ENCODE data around the gene CLIC1.

CLIC1 gene

DNA sequence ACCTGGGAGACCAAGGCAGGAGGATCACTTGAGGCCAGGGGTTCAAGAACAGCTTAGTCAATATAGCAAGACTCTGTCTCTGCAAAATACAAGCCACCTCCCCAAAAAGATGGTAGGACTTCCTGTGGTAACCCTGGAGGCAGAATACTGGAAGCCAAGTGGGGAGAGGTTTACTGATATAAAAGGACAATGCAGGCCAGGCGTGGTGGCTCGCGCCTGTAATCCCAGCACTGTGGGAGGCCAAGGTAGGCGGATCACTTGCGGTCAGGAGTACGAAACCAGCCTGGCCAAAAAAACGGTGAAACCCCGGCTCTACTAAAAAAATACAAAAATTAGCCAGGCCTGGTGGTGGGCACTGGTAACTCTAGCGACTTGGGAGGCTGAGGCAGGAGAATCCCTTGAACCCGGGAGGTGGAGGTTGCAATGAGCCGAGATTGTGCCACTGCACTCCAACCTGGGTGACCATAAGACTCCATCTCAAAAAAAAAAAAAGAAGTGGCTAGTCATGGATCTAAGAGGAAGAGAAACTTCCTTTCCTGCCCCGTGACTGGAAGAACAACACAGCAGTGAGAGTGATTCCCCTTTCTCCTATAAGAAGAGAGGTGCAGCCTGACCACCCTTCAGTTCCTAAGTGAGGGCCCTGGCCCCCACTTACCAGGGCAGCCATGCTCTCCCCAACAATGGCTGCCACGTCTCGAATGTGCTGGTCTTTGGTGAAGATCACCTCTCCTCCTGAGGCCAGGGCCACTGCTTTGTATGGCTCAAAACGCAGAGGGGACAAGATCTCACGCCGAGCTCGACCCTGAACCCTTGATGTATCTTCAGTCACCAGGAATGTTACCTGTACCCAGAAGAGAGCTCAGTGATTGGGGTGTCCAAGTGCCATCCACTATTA, 32.3 kb upstream of the CLIC1 start:
- DNase-seq (ENCODE audit: extremely low read depth in 1 of 2, low read depth in 1 of 2), result no peak

DNA sequence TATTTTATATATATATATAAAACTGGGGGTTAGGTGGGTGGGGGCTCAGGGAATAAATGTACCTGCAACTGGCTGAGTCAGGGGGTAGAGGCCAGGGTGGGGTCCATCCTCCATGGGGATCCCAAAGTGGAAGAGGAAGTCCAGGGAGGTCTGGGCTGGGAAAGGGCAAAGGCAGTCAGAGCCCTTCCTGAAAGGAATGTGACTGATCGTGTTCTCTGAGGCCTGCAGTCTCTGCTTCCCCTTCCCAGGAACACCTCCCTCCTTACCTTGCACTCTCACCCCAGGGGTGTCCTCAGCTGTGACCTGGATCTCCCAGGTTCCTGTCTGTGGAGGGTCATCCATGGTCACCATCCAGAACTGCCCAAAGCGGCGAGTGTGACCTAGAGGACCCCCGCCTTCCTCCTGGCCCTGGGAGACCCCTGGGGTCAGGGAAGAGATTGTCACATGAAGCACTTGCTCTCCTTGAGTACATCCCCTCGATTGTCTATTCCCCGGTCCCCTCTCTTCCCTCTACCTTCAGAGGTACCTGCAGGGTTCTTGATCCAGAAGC, 30.8 kb upstream of the CLIC1 start:
- DNase-seq (ENCODE audit: extremely low read depth in 1 of 2, low read depth in 1 of 2), result no peak

DNA sequence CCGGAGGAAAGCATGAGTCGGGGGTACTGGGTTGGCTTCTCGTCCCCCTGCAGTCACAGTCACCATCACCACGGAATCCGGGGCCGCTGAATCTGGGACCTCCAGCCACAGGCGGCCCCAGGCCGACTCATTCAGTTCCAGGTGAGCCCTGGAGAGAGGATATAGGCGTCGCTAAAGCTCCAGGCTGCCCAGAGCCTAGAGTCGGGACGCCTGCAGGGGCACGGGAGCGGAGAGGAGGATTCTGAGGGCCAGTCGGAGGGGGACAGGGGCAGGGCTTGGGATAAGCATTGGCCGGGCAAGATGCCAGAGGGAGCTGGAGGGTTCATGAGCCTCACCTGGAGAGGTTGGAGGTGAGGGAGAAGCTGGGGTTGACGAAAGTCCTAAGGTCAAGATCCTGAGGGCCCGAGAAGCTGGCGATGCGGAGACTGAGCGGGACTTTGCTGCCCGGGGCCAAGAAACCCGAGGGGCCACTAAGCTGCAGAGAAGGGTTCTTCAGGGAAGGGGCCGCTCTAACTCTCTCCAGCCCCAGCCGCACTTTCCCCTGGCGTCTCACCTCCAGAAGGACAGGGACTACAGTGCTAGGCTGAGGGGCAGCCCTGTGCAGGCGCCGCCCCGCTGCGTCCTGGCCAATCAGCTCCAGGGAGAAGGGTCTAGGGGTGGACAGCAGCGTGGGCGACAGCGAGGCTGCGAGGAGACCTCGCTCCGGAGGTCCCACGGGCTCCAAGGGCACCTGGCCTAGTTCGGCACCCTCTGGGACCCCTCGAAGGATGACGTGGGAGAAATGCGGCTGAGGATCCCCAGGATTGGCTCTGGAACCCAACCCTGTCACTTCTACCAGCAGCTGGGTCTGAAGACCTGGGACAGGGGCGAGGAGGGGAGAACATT, 29.8 kb upstream of the CLIC1 start:
- no peak for DNase-seq (ENCODE audit: extremely low read depth in 1 of 2, low read depth in 1 of 2)

DNA sequence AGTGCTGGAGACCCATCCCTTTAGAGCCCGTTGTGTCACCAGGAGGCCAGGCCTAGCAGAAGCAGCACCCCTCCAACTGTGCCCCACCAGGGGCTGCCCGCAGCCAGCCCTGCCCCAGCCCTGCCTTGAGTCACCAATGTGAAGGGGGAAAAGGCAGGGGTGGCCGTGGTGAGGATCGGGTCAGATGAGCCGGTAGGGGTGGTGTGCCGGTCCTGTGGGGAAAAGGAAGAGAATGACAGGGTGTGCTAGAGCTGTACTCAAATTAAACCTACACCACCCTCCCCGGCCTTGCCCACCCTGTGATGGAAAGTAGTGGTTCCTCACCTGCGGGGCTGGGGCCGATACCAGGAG, 29.2 kb upstream of the CLIC1 start:
- DNase-seq (ENCODE audit: extremely low read depth in 1 of 2, low read depth in 1 of 2), result no peak

DNA sequence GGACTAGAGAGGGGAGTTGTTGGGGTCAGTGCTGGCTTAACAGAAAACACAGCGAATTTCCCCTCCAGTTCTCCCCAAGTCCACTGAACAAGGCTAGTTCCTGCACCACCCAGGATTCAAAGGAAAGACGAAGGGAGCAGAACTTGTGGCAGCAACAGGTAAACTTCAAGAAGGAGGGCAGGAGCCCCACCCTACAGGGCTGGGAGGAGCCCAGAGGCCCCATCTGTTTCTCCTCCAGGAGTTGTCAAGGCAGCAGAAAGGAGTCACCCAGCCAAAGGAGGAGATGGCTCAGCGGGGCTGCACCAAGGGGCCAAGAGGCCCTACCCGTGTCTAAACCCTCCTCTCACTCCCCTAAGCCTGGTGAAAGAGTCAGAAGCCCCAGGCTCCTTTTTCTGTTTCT, 27.9 kb upstream of the CLIC1 start:
- DNase-seq (ENCODE audit: extremely low read depth in 1 of 2, low read depth in 1 of 2), result no peak

DNA sequence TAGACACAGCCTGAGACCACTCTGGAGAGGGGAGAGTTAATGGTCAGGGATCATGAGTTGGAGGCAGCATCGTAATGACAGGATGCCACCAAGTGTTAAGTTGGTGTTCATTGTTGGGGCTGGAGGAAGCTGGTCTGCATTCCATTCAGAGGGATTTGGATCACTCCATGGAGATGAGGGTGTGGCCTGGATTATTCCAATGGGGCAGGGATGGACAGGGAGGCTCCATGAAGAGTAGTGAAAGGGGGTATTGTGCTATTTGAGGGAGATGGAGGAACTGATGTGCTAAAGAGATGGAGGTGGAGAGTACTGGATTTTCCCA, 27.2 kb upstream of the CLIC1 start:
- no peak for DNase-seq (ENCODE audit: extremely low read depth in 1 of 2, low read depth in 1 of 2)

DNA sequence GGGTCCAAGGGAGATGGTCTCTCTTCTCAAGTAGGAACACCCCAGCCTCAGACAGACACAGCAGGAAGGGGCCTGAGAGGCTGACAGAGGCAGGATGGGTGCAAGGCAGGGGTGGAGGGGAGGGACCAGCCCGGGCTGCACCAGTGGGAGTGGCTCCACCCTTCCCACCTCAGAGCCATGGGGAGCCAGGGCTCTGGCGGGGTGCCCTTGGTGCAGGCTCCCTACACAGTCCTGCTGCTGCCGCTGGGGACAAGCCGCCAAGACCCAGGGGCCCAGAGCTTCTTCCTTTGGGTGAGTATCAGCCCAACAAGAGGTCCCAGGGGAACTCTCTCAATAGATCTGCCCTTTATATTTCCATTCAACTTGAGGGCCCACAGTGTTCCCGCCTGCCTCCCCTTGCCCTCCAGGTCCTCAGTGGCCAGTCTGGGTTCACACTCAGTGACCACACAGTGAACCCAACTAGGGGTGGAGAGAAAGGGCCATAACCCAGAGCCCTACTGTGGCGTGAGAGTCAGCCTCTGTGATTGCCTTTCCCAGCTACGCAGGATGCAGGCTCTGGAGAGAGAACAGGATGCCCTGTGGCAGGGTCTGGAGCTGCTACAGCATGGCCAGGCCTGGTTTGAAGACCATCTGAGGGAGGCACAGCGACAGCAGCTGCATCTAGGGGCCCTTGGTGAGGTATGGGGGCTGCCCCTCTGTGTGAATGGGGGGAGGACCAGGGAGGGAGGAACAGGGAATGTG, 26.7 kb upstream of the CLIC1 start:
- no peak for DNase-seq (ENCODE audit: extremely low read depth in 1 of 2, low read depth in 1 of 2)

DNA sequence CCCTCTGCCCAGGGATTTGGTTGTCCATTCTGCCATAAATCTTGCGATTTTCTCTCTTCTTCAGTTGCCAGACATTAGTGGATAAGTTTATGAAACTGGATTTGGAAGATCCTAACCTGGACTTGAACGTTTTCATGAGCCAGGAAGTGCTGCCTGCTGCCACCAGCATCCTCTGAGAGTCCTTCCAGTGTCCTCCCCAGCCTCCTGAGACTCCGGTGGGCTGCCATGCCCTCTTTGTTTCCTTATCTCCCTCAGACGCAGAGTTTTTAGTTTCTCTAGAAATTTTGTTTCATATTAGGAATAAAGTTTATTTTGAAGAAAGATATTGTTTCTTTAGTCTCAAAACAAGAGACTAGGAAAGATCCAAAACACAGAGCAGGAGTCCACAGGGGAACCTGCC, 26.0 kb upstream of the CLIC1 start, which contains the start of gene SAPCD1:
Gene SAPCD1, plus strand, starts transcription at position 301 of the 400 bp plus-strand sequence. CDS start 399 bp downstream, outside the sequence.
- no peak for DNase-seq (ENCODE audit: extremely low read depth in 1 of 2, low read depth in 1 of 2)

DNA sequence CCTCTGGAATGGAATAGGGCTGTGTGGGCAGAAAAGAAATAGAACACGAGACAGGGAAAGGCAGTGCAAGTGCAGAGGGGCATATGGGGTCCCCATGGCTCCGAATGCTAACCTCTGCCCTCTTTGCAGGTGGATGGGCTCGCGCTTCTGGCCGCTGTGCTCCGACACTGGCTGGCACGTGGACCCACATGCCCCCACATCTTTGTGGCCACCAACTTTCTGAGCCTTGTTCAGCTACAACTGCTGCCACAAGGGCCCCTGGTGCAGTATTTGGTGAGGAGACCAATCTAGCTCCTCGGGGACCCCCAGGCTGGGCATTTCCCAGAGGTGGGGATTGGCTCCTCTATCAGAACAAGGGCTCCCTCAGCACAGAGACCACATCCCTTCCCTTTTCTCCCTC, 25.0 kb upstream of the CLIC1 start:
- DNase-seq (ENCODE audit: extremely low read depth in 1 of 2, low read depth in 1 of 2), result no peak

DNA sequence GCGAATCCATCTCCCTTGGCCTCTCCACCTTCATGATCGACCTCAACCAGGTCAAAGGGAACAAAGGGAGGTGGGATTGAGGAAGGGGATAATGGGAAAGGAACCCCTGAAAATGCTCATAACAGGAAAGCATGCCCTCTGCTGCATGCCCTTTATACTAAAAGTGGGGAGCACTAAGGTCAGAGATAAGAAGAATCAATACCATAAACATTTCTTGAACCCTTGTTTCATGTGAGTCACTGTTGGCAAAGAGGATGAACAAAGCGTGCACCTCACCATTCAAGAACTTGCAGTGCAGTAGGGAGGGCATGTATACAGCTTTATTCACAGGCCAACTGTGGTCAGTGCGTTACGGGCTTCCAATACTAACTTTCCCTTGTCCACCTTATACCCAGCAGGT, 24.5 kb upstream of the CLIC1 start:
- DNase-seq (ENCODE audit: extremely low read depth in 1 of 2, low read depth in 1 of 2), result no peak

DNA sequence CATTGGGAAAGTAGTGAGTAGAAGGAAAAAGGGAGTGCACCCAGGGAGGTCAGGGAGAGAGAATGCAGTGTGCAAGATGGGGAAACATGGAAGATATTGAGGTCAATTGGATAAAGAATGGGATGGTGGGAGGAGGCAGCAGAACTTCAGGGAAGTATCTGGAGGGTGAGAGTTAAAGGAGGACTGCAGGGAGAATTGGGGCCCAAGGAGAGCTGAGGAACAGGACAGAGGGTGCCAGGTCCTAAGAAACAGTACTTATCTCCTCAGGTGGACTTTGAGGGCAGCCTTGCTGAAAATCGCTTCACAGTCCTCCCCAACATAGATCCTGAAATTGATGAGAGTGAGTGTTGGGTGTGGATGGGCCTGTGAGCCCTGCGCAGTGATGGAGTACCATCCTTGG, 22.0 kb upstream of the CLIC1 start:
- DNase-seq (ENCODE audit: extremely low read depth in 1 of 2, low read depth in 1 of 2), result no peak

DNA sequence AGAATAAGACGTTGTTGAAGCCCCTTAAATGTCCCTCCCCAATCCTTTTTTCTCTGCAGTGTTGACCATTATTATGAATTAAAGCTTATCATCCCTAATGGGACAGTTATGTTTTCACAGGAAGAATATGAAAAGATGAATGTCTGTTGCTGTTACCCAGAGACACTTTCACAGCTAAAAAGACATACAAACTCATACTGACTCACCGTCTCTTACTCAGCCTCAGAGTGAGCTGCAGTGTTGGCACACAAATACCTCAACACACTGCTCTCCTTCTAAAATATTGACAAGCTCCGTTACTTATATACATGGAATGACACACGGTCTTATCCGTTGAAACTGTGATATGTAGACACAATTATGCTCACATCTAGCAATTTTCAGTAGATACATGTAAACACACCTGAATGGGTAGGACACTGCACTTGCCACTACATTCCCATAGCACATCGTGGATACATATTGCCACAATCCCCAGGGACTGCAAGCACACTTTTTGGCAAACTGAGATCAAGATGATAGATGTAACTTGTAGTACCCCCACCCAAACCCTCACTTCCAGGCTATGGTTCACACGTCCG, 16.5 kb upstream of the CLIC1 start:
- no peak for DNase-seq (ENCODE audit: extremely low read depth in 1 of 2, low read depth in 1 of 2)

DNA sequence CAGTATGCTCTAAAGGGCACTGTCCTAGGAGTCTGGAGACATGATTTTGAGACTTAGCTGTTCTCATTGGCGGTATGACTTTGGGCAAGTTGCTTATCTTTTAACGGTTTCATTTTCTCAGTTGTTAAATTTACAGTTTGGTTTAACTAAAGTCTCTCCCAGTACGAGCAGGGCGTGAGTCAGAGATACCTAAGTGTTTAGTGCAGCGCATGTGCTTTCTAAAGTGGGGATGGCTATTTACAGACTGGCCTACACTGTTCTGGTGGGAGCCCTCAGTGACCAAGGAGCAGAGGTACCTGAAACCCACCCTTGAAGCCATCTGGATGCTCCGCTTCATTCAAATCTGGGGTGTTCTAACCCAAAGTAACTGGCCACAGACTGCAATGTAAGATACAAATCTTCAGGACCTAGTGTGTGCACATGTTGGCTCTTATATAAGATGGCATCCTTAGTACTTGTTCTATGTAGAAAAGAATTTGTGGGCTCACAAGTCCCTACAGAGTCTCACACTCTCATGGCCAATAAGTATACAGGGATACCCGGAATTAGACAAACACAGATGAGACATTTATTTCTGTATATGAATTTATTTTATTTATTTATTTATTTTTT, 14.2 kb upstream of the CLIC1 start:
- DNase-seq (ENCODE audit: extremely low read depth in 1 of 2, low read depth in 1 of 2), result no peak

DNA sequence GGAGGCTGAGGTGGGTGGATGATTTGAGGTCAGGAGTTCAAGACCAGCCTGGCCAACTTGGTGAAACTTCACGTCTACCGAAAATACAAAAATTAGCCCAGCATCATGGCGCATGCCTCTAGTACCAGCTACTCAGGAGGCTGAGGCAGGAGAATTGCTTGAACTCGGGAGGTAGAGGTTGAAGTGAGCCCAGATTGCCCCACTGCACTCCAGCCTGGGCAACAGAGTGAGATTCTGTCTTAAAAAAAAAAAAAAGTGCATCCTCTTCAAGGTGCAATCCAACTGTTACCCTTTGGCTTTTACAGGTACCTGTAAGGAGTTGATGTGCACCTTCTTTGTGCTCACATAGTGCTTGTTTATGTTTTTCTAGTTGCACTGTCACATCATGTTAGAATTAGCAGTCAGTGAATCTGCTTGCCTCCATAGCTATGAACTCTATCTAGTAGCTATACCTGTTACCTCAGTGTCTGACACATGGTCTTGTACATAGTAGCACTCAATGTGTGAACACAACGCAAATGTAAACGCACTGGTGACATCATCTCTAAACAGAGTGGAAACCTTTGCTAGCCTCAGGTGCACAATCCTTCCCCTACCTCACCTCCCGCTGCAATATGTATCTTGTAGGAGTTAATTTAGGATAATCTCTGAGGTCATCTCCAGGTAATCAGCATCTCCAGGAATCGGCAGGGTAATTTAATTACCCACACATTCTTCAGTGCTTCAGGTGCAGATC, 13.1 kb upstream of the CLIC1 start:
- DNase-seq (ENCODE audit: extremely low read depth in 1 of 2, low read depth in 1 of 2), result no peak

DNA sequence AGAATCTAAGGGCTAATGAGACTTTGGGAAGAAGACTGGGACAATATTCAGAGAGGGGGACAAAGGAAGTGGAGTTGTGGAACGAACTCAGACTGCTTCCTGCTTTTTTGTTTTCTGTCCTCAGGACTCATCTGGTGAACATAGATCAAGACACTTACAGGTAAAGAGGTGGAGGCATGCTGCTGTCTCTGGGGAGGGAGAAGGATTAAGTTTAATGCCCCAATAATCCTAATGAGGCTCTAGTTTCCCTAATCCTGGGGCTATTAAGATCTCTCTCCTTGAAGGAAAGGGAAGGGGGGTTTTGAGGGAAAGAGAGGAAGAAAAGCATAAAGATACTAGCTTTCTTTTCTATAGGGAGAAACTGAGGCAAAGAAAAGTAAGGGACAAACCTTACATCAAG, 8.1 kb upstream of the CLIC1 start:
- no peak for DNase-seq (ENCODE audit: extremely low read depth in 1 of 2, low read depth in 1 of 2)

DNA sequence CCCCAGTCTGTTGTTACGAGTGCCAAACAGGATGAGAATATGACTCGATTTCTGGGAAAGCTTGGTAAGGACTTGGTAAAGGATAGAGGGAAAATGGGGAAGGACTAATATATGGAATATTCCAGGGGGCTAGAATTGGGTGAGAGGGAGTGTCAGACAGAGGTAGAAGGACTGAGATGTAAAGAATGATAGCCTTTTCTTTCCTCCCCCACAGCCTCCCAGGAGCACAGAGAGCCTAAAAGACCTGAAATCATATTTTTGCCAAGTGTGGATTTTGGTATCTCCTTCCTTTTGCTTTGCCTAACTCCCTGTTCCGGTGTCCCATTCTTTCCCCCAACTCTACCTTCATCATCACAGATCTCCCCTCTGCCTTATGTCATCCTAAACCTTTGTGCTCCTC, 6.6 kb upstream of the CLIC1 start:
- no peak for DNase-seq (ENCODE audit: extremely low read depth in 1 of 2, low read depth in 1 of 2)

DNA sequence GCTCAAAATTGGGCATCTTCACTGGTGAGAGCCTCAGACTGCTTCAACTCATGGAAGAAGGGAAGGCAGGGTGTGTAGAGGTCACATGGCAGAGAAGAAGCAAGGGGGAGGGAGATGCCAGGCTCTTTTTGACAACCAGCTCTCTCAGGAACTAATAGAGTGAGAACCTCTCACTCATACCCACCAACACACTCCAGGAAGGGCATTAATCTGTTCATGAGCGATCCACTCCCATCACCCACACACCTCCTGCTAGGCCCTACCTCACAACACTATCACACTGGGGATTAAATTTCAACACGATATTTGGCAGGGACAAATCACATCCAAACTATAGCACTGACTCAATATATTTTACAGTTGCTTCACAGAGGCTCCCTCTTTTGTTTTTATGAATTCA, 5.5 kb upstream of the CLIC1 start:
- no peak for DNase-seq (ENCODE audit: extremely low read depth in 1 of 2, low read depth in 1 of 2)

DNA sequence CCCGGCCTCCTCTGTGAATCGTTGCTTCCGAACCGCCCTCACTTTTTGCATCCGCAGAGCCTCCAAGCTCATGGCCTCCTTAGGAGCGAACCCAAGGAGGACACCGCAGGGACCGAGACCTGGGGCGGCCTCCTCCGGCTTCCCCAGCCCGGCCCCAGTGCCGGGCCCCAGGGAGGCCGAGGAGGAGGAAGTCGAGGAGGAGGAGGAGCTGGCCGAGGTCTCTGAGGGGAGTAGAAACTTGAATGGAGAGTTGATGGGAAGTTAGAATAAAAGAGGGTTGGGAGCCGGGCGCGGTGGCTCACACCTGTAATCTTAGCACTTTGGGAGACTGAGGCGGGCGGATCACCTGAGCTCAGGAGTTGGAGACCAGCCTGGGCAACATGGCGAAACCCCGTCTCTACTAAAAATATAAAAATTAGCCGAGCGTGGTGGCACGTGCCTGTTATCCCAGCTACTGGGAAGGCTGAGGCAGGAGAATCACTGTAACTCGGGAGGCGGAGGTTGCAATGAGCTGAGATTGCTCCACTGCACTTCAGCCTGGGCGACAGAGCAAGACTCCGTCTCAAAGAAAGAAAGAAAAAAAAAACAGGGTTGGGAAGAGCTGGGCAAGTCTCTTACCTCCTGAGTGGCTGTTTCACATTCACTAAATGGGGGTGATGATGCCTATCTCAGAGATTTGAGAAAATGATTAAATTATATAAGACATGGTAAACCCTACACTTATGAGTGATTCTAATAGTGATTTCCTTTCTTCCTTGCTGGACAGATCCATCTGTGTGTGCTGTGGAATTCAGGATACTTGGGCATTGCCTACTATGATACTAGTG, 4.3 kb upstream of the CLIC1 start:
- no peak for DNase-seq (ENCODE audit: extremely low read depth in 1 of 2, low read depth in 1 of 2)
